GM19099 (cell line): Measurements from ENCODE around the gene CCDC87.

Source experiments
- POLR2A ChIP-seq: IDR thresholded peaks from 3 replicates; pipeline ENCODE4 v1.6.1; 2011; ENCODE audit warnings: low read depth; ENCODE audit not compliant: insufficient read length; ENCODE audit errors: extremely low read depth

The CCDC87 gene

GRCh38 chr11:66592457-66593302, at the start of gene CCDC87, which contains the start of gene CCS:
CCDC87 (minus strand) TSS chr11:66593063; CDS start chr11:66593015, 48 bp downstream.
CCS (plus strand) TSS chr11:66593185; CDS start chr11:66593262, 77 bp downstream.
- TF ChIP-seq POLR2A: peak; percentile 95

GRCh38 chr11:66641834-66642233, 49.0 kb upstream of the CCDC87 start:
- no peak for TF ChIP-seq POLR2A

- no peak for TF ChIP-seq POLR2A
These were observed 46.4 kb upstream of the CCDC87 start for GRCh38 chr11:66639066-66639813.

- TF ChIP-seq POLR2A: peak; percentile 88
These were observed 45.6 kb upstream of the CCDC87 start, which contains the start of gene RBM4 for GRCh38 chr11:66638177-66639065. RBM4 (plus strand) TSS chr11:66638703; CDS start chr11:66639712, 1,009 bp downstream.

GRCh38 chr11:66637557-66638176, 44.8 kb upstream of the CCDC87 start:
- TF ChIP-seq POLR2A: no peak

GRCh38 chr11:66636411-66636810, 43.5 kb upstream of the CCDC87 start:
- no peak for TF ChIP-seq POLR2A

- no peak for TF ChIP-seq POLR2A
These were observed 40.1 kb upstream of the CCDC87 start for GRCh38 chr11:66632952-66633351.

- TF ChIP-seq POLR2A: no peak
These were observed 39.0 kb upstream of the CCDC87 start for GRCh38 chr11:66631883-66632282.

- no peak for TF ChIP-seq POLR2A
These were observed 36.5 kb upstream of the CCDC87 start for GRCh38 chr11:66629356-66629755.

GRCh38 chr11:66628061-66628603, 35.3 kb upstream of the CCDC87 start:
- no peak for TF ChIP-seq POLR2A

- no peak for TF ChIP-seq POLR2A
These were observed 34.1 kb upstream of the CCDC87 start for GRCh38 chr11:66626926-66627325.

- no peak for TF ChIP-seq POLR2A
These were observed 33.5 kb upstream of the CCDC87 start for GRCh38 chr11:66626382-66626781.

- no peak for TF ChIP-seq POLR2A
These were observed 32.9 kb upstream of the CCDC87 start for GRCh38 chr11:66625752-66626149.
